GM18508 (cell line): ENCODE results near the gene PHRF1.

Experiments used
- ATAC-seq: cut with Tn5 transposase; IDR thresholded peaks from one replicate; pipeline ENCODE4 v1.9.1; 2021; ENCODE audit warnings: moderate number of reproducible peaks; ENCODE audit not compliant: insufficient read depth, unreplicated experiment

PHRF1 gene

GRCh38 chr11:623349-623869 lies 47.1 kb downstream of the PHRF1 start:
- ATAC-seq, result no peak

GRCh38 chr11:623999-624704 lies 47.9 kb downstream of the PHRF1 start:
- ATAC-seq, result no peak

GRCh38 chr11:624705-625635 lies 48.7 kb downstream of the PHRF1 start, which contains the start of gene CDHR5:
CDHR5 (minus strand) TSS chr11:624955; CDS start chr11:624902, 53 bp downstream.
- ATAC-seq, result no peak

GRCh38 chr11:625636-626268 lies 49.5 kb downstream of the PHRF1 start:
- no peak for ATAC-seq

- no peak for ATAC-seq
These were observed 50.4 kb downstream of the PHRF1 start, which contains the start of gene SCT for GRCh38 chr11:626475-627307. SCT (minus strand) TSS chr11:627181; CDS start chr11:627143, 38 bp downstream.

- ATAC-seq, result no peak
These were observed 51.0 kb downstream of the PHRF1 start for GRCh38 chr11:627308-627576.

GRCh38 chr11:628056-628455 lies 51.8 kb downstream of the PHRF1 start:
- no peak for ATAC-seq

GRCh38 chr11:629237-629583 lies 52.9 kb downstream of the PHRF1 start:
- no peak for ATAC-seq

- no peak for ATAC-seq
These were observed 54.6 kb downstream of the PHRF1 start for GRCh38 chr11:630871-631270.

- ATAC-seq, result no peak
These were observed 59.8 kb downstream of the PHRF1 start for GRCh38 chr11:635945-636510.

GRCh38 chr11:636511-637332 lies 60.5 kb downstream of the PHRF1 start, which contains the start of gene DRD4:
DRD4 (plus strand) TSS chr11:637269; CDS start chr11:637305, 36 bp downstream.
- no peak for ATAC-seq

GRCh38 chr11:637333-637592 lies 61.0 kb downstream of the PHRF1 start:
- no peak for ATAC-seq

GRCh38 chr11:637593-638521 lies 61.6 kb downstream of the PHRF1 start:
- ATAC-seq, result no peak

GRCh38 chr11:638631-639331 lies 62.5 kb downstream of the PHRF1 start:
- ATAC-seq, result no peak

- ATAC-seq, result no peak
These were observed 63.2 kb downstream of the PHRF1 start for GRCh38 chr11:639332-639955.

GRCh38 chr11:640021-640706 lies 63.9 kb downstream of the PHRF1 start:
- ATAC-seq, result no peak
